ENCODE results near the gene LKAAEAR1. TPM values are rescaled to one million over a fixed set of nuclear protein-coding genes. Genes with fewer than 3 reads are reported as not detected.

LKAAEAR1 gene
- total and polyA plus RNA-seq, 9 of the 15 experiments (the other 6 are each of a cell fraction or from before 2014, with no cell fraction given), result not detected

DNA sequence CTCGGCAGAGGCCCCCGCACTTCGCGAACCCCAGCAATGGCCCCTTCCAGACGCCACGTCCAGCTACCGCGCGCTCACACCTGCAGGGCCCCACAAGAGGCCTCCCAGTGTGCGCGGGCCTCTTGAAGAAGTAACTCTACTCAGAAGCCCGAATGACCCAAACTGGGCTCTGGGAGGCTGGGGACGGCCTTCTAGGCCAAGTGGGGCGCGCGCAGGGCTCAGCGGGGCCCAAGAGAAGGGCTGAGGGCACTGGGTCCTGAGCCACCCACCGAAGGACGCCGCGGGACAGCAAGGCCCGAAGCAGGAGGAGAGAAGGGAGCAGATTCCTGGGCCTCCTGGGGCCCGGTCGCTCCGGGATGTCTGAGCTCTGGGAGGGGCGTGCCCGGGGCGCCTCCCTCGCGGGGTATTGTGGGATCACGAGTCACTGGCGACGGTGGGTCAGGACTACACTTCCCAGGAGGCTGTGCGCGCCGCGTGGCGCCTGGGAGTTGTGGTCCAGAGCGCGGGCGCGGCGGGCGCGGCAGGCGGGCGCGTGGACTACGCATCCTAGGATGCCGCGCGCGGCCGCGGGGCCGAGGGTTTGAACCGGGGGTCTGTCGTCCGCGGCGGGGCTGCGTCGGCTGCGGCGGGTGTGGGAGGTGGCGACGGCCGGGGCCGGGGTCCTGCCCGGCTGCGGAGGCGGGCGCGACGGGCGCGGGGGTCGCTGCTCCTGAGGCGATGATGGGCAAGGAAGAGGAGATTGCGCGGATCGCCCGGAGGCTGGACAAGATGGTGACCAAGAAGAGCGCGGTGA, 21.4 kb downstream of the LKAAEAR1 start, which contains the start of gene TCEA2 (continued):
- peak; percentile 92; the same call in 1 of the 2 replicates for TF ChIP-seq RREB1 (CRISPR knock-in tag; IDR thresholded peaks at IDR 0.05)
- no peak for TF ChIP-seq TSC22D4 (tag; IDR thresholded peaks at IDR 0.05)
- TF ChIP-seq BRF2 (IDR thresholded peaks at IDR 0.05; ENCODE audit: borderline replicate concordance, insufficient read depth, insufficient read length), result no peak
- peak; percentile 13 to 89; a peak in 3 of 4 replicates for TF ChIP-seq TEAD1 (CRISPR knock-in tag; IDR thresholded peaks at IDR 0.05)
- no peak for TF ChIP-seq ZBED1 (IDR thresholded peaks at IDR 0.05)
- TF ChIP-seq POLR2H (tag; IDR thresholded peaks at IDR 0.05; ENCODE audit: low read depth), result no peak
- TF ChIP-seq, protein P1, sequence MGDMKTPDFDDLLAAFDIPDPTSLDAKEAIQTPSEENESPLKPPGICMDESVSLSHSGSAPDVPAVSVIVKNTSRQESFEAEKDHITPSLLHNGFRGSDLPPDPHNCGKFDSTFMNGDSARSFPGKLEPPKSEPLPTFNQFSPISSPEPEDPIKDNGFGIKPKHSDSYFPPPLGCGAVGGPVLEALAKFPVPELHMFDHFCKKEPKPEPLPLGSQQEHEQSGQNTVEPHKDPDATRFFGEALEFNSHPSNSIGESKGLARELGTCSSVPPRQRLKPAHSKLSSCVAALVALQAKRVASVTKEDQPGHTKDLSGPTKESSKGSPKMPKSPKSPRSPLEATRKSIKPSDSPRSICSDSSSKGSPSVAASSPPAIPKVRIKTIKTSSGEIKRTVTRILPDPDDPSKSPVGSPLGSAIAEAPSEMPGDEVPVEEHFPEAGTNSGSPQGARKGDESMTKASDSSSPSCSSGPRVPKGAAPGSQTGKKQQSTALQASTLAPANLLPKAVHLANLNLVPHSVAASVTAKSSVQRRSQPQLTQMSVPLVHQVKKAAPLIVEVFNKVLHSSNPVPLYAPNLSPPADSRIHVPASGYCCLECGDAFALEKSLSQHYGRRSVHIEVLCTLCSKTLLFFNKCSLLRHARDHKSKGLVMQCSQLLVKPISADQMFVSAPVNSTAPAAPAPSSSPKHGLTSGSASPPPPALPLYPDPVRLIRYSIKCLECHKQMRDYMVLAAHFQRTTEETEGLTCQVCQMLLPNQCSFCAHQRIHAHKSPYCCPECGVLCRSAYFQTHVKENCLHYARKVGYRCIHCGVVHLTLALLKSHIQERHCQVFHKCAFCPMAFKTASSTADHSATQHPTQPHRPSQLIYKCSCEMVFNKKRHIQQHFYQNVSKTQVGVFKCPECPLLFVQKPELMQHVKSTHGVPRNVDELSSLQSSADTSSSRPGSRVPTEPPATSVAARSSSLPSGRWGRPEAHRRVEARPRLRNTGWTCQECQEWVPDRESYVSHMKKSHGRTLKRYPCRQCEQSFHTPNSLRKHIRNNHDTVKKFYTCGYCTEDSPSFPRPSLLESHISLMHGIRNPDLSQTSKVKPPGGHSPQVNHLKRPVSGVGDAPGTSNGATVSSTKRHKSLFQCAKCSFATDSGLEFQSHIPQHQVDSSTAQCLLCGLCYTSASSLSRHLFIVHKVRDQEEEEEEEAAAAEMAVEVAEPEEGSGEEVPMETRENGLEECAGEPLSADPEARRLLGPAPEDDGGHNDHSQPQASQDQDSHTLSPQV (IDR thresholded peaks at IDR 0.05), result peak; percentile 97
- no peak for TF ChIP-seq ZBTB43 (CRISPR knock-in tag; IDR thresholded peaks at IDR 0.05)
- TF ChIP-seq GABPB1 (CRISPR knock-in tag; IDR thresholded peaks at IDR 0.05), result peak; percentile 85
- TF ChIP-seq HEY1 (CRISPR knock-in tag; IDR thresholded peaks at IDR 0.05; ENCODE audit: borderline replicate concordance), result no peak
- no peak for TF ChIP-seq MYBL2 (IDR thresholded peaks at IDR 0.05; ENCODE audit: low read depth)
- no peak for TF ChIP-seq MYBL2 (CRISPR knock-in tag; IDR thresholded peaks at IDR 0.05; ENCODE audit: borderline replicate concordance)
- no peak for TF ChIP-seq ZNF551 (CRISPR knock-in tag; IDR thresholded peaks at IDR 0.05)

All from K562 (cell line).